Lower leg skin (tissue), 3 donors: ENCODE data around the gene MLYCD.

Experiments used
- CTCF ChIP-seq, 3 donors: fragments of 450-650 bp; IDR thresholded peaks; one replicate each; pipeline ENCODE4 v1.5.1; 2016; ENCODE audit warnings: antibody characterized with exemption in 3 of 3, mild to moderate bottlenecking in 3 of 3, moderate library complexity in 2 of 3
- POLR2A ChIP-seq, 2 donors: fragments of 450-650 bp; IDR thresholded peaks; one replicate each; pipeline ENCODE4 v1.6.1; 2016 to 2017; ENCODE audit warnings: antibody characterized with exemption in 2 of 2, mild to moderate bottlenecking in 1 of 2, moderate library complexity in 1 of 2

- TF ChIP-seq POLR2A (IDR thresholded peaks at IDR 0.05), result no peak
- TF ChIP-seq CTCF (IDR thresholded peaks at IDR 0.05), result no peak
Observed at GRCh38 chr16:83963277-83964119, 64.6 kb downstream of the MLYCD start.
